RCC 7860 (cell line): ENCODE data around the gene LSM14B.
"Not testable (repeated sequence)": the region's sequence is repeated elsewhere in the genome, so short reads cannot be mapped to it uniquely, and the experiment has no call there.

ENCODE experiments used
- DNase-seq: peaks from one replicate; pipeline ENCODE4 v3.0.0-alpha.2; 2015; ENCODE audit warnings: low spot score
- FAIRE-seq: peaks from 2 replicates; lab custom pipeline; 2012; peaks lifted over from hg19 to GRCh38; lab: Jason Lieb, UNC

Gene LSM14B

GRCh38 chr20:62111148-62111547, 11.1 kb upstream of the LSM14B start:
- FAIRE-seq (no peak), DNase-seq (no peak)

- FAIRE-seq (no peak), DNase-seq (no peak)
These were observed 9.9 kb upstream of the LSM14B start for GRCh38 chr20:62112368-62112767.

GRCh38 chr20:62114894-62115293, 7.4 kb upstream of the LSM14B start:
- no peak for DNase-seq
- no peak for FAIRE-seq

- not testable (repeated sequence) for DNase-seq, FAIRE-seq
These were observed 6.4 kb upstream of the LSM14B start for GRCh38 chr20:62115800-62116407.

- no peak for DNase-seq
- FAIRE-seq = no peak
These were observed 5.5 kb upstream of the LSM14B start for GRCh38 chr20:62116558-62117361.

- no peak for DNase-seq
- FAIRE-seq = no peak
These were observed 5.0 kb upstream of the LSM14B start for GRCh38 chr20:62117362-62117646.

DNA sequence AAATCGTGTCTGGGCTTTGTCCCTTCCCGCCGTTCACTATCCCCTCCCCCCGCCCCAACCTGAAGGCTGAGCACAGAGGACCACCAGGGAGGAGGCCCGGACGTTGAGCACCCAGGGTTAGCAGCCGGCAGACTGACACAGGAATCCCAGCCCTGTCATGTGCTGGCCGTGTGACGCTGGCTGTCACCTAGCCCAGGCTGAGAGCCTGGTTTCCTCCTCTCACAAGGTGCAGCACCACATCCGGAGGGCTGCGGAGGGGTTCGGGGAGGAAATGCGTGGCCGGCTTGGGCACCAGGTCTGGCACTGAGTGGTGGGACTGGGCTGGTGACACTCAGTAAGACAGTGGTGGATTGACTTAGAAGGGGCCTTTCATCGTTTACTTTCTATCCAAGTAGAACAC, 4.6 kb upstream of the LSM14B start:
- FAIRE-seq (no peak), DNase-seq (no peak)

DNA sequence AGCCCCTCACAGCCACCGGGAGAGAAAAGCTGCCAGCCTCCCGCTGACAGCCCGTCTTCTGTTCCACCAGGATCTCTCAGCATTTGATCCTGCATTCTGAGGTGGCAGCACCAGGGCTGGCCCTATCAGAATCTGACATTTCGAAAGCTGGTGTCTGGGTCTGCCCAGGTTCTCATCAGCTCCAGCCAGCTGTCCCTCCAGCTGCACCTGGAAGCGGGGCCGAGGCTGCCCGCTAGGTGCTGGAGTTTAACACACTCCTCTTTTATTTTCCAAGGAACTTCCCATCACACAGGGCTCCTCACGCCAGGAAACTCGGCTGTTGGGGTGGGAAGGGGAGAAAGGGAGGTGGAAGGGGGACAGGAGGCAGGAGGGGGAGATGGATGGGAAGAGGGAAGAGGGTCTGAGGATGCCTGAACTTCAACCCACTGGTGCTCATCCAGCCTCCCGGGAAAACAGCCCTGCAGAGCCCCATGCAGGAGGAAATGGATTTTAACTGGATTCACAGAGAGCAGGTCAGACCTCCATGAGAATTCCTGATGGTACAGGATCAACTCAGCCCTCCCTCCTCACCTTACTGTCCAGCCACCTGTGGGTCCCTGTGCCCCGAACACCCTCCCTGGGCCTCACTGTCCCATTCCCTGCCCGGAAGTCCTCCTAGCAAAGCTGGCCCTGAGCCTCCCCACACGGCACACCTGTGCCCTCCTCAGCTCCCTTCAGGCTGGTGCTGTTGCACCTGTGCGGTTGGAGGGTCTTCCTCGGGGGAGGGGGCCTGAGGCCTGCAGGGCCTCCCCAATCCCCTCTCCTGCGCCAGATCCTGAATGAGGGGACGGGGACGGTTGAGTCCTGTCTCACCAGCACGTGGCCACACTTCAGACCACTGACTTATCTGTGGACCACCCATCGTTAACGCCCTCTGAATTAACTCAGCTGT, 3.9 kb upstream of the LSM14B start:
- DNase-seq = no peak
- no peak for FAIRE-seq

DNA sequence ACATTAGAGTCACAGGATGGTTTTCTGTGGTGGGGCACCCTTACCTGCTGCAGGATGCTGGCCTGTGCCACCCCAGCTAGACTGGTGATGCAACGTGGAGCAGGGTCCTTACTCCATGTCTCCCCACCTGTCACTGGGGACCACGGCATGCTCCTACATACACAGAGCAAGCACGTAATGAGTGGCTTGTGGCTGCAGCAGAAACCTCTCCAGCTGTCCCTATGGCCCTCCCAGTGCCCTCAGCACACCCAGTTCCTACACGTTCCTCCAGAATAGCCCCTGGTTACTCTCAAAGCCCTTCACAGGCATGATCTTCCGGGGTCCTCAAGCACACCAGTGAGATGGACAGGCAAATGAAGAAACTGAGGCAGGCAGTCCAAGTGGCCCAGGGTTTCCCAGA, 3.2 kb upstream of the LSM14B start:
- FAIRE-seq (no peak), DNase-seq (no peak)

DNA sequence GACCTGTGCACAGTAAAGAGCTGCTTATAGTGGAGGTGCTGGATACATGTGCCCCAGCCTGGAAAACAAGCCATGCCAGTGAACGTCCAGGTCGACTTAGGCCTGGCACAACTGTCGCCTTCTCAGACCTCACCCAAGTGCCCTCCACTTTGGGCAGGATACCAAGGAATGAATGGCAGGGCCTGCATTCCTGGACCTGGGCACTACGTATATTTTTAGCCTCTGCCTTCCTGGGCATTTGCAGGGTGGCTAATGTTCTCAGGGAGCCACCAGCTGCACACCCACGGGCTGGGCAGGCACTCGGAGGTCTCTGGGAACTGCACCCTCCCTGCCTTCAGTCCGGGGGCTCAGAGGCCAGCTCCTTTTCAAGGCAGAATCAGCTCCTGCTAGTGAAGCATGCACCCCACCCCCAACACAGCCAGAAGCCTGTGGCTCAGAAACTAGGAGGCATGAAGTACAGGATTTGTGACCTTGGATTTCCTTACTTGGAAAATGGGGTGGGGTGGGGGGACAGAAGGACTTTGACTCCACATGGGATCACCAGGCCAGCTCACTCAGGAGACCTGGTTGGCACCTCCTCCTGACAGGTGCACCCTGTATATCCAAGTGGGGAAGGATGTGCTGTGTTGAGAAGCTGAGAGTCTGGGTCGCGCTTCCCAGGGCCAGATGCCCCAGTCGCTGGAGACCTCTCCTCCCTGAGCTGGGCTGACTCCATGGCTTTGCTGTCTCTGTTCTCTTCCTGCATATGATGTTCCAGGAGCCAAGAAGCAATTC, 2.5 kb upstream of the LSM14B start:
- DNase-seq = no peak
- no peak for FAIRE-seq

DNA sequence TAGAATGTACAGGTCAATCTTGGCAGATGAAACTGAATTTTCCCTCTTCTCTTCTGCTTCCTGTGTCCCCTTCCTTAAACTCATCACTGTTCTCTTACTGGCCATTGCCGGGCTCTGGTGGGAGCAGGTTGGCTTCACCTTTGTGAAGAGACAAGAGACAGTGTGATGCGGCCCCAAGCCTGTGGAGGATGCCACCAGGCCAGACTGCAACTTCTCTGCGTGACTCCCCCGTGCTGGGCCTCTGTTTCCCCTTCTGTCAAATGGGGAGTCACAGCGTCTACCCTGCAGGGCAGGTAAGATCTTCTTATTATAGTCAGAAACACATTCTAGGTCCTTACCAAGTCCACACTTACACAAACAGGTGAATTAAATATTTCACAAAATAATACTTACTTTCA, 1.9 kb upstream of the LSM14B start:
- DNase-seq (no peak), FAIRE-seq (no peak)

GRCh38 chr20:62120990-62121775, 1.1 kb upstream of the LSM14B start:
- DNase-seq = peak; percentile 24
- no peak for FAIRE-seq

- DNase-seq (no peak), FAIRE-seq (no peak)
These were observed 577 bp downstream of the LSM14B start for GRCh38 chr20:62122654-62123449.

DNA sequence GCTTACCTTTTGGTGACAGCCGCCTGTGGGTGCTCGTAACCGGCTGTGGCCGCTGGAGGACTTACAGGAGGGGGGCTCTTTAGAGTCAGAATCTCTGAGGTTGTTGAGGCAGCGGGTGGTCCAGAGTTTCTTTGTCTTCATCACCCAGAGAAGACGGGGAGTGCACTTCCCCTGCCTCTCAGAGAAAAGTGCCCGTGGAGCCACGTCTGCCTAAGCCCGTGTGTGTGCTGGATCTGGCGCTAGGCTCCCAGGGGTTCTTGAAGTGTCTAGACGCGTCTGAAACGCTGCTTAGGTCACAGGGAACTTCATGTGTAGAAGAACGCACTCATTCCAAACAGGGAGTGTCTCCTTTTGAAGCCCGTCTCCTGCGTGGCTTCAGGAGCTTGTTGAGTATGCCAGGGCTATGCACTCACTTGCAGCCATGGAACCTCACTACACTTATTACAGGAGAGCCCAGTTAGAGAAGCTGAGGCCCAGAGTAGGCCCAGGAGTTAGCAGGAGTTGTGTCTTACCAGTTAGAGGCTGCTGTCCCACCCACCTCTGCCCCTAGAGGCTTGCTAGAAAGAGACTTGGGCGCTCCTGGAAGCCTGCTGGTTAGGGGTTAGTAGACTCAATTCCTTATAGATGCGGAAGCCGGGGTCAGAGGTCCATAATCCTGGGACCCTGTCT, 1.3 kb downstream of the LSM14B start:
- FAIRE-seq (no peak), DNase-seq (no peak)

DNA sequence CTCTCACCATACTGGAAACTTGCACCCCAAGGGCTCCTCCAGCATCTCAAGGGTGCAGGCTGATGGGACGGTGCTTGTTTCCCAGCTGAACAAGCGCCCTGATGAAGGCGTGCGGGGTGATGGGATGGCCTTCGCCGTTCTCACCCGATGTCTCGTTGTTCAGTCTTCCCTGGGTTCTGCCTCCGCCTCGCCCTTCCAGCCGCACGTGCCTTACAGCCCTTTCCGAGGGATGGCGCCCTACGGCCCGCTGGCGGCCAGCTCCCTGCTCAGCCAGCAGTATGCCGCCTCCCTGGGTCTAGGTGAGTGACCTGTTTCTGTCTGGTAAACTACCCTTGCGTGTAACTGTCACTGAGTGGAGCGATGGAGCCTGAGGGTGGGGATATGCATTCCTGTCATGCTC, 3.9 kb downstream of the LSM14B start:
- DNase-seq (no peak), FAIRE-seq (no peak)

- DNase-seq (no peak), FAIRE-seq (no peak)
These were observed 5.5 kb downstream of the LSM14B start for GRCh38 chr20:62127799-62128198.

DNA sequence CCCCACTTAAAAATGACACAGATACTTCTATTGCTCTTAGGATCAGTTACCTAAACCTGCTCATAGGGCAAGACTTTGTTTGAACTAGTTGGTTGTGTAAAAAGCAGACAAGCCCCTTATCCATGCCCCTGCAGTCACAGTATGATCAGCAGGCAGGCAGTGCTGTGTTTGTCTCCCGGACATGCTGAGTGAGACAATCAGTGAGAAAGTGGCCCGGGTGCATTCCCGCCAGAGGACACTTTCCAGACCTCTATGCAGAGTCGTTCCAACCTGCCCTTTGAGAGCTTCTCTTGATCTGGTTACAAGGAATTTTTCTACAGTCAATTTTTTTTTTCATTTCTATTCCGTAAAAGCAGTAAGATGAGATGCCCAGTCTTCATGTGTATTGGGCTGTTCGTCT, 6.2 kb downstream of the LSM14B start:
- no peak for FAIRE-seq
- no peak for DNase-seq

GRCh38 chr20:62129731-62130531, 7.7 kb downstream of the LSM14B start:
- FAIRE-seq (no peak), DNase-seq (no peak)
